A549 (cell line): Measurements from ENCODE around the gene PALM3. TPM values are rescaled to one million over a fixed set of nuclear protein-coding genes. Genes with fewer than 3 reads are reported as not detected.
A peak's percentile ranks its signal among the peaks of the same experiment; 100 is the strongest.

Experiments
- ATAC-seq, 2 experiments: fragments of 200-7000 bp in 1 of 2; fragments of >200 bp in 1 of 2; cut with Nextera tagmentation in 1 of 2; cut with Tn5 transposase in 1 of 2; 3 replicates each; pipeline versions ENCODE4 v1.8.0 to v1.9.1; 2018 to 2020; ENCODE audit warnings: mild to moderate bottlenecking in 1 of 2, moderate library complexity in 1 of 2
- CTCF ChIA-PET: fragments of 300-600 bp; sonication (Branson Sonifier 250); formaldehyde crosslinking; extraction: SDS; loops from one replicate; lab custom pipeline; 2021; ENCODE audit warnings: antibody characterized with exemption, inconsistent platforms; lab: Yijun Ruan, JAX
- POLR2A ChIA-PET: fragments of 350-600 bp; formaldehyde crosslinking; extraction: SDS; loops from one replicate; lab custom pipeline; 2021; ENCODE audit warnings: antibody characterized with exemption, inconsistent platforms; lab: Yijun Ruan, JAX
- DNase-seq, 2 experiments: peaks; one replicate each; pipeline versions ENCODE4 v3.0.0 to v3.0.0-alpha.2; 2011 to 2016; ENCODE audit warnings: low read depth in 1 of 2, low spot score in 1 of 2
- FAIRE-seq: peaks from 2 replicates; lab custom pipeline; 2011; peaks lifted over from hg19 to GRCh38; lab: Jason Lieb, UNC
- H3K27ac ChIP-seq, 2 experiments: fragments of >200 bp; sonication (Bioruptor Twin); formaldehyde crosslinking; 3 replicates each; pipeline ENCODE4 v1.5.1; 2016 to 2017
- H3K4me1 ChIP-seq: fragments of >200 bp; sonication (Bioruptor Twin); formaldehyde crosslinking; 3 replicates; pipeline ENCODE4 v1.6.1; 2016
- H3K4me2 ChIP-seq: fragments of >200 bp; sonication (Bioruptor Twin); formaldehyde crosslinking; 3 replicates; pipeline ENCODE4 v1.6.1; 2016
- H3K4me3 ChIP-seq: fragments of >200 bp; sonication (Bioruptor Twin); formaldehyde crosslinking; 3 replicates; pipeline ENCODE4 v1.5.1; 2016
- H3K9me3 ChIP-seq: fragments of >200 bp; sonication (Bioruptor Twin); formaldehyde crosslinking; 3 replicates; pipeline ENCODE4 v1.6.1; 2016
- BCL3 ChIP-seq: fragments of >200 bp; sonication (Bioruptor Twin); formaldehyde crosslinking; IDR thresholded peaks from 3 replicates; pipeline ENCODE4 v1.6.1; 2016
- BHLHE40 ChIP-seq: IDR thresholded peaks from 2 replicates; pipeline ENCODE4 v1.6.1; 2012; ENCODE audit warnings: low read depth, low read length, inconsistent platforms
- CBX2 ChIP-seq: fragments of 200-600 bp; sonication (generic); IDR thresholded peaks from 2 replicates; pipeline ENCODE4 v1.6.1; 2016; ENCODE audit warnings: low read depth, mild to moderate bottlenecking, borderline replicate concordance
- CBX8 ChIP-seq: fragments of 200-600 bp; sonication (generic); IDR thresholded peaks from 2 replicates; pipeline ENCODE4 v1.6.1; 2016
- EHMT2 ChIP-seq: fragments of 200-600 bp; sonication (generic); IDR thresholded peaks from 2 replicates; pipeline ENCODE4 v1.6.1; 2016; ENCODE audit warnings: antibody characterized with exemption, low read depth, mild to moderate bottlenecking, moderate library complexity
- GATA3 ChIP-seq: IDR thresholded peaks from 2 replicates; pipeline ENCODE4 v1.6.1; 2012; ENCODE audit warnings: borderline replicate concordance
- HOXB13 ChIP-seq: fragments of 250-450 bp; sonication (Bioruptor Pico); IDR thresholded peaks from 2 replicates; pipeline ENCODE4 v1.5.0; 2020; ENCODE audit warnings: low read depth, mild to moderate bottlenecking, moderate library complexity
- JUN ChIP-seq, 2 experiments: fragments of >200 bp; sonication (Bioruptor Twin); formaldehyde crosslinking; IDR thresholded peaks; 2 replicates in 1 of 2; 3 replicates in 1 of 2; pipeline ENCODE4 v1.6.1; 2016 to 2017
- KDM1A ChIP-seq: fragments of 200-600 bp; sonication (generic); IDR thresholded peaks from 2 replicates; pipeline ENCODE4 v1.6.1; 2016; ENCODE audit warnings: low read depth, mild to moderate bottlenecking
- MAX ChIP-seq: IDR thresholded peaks from 2 replicates; pipeline ENCODE4 v1.6.1; 2012
- MYC ChIP-seq: IDR thresholded peaks from 2 replicates; pipeline ENCODE4 v1.6.1; 2012; ENCODE audit warnings: mild to moderate bottlenecking, inconsistent platforms, low read length, improper control_type of control experiment, borderline replicate concordance
- NR3C1 ChIP-seq: fragments of >200 bp; sonication (Bioruptor Twin); formaldehyde crosslinking; IDR thresholded peaks from 3 replicates; pipeline ENCODE4 v1.6.1; 2017
- RNF2 ChIP-seq: fragments of 200-600 bp; sonication (generic); IDR thresholded peaks from 2 replicates; pipeline ENCODE4 v1.6.1; 2016; ENCODE audit warnings: low read depth, mild to moderate bottlenecking, antibody characterized with exemption, moderate library complexity, borderline replicate concordance
- SMC3 ChIP-seq: fragments of >200 bp; sonication (Bioruptor Twin); formaldehyde crosslinking; IDR thresholded peaks from 3 replicates; pipeline ENCODE4 v1.6.1; 2018; ENCODE audit warnings: inconsistent platforms
- TFCP2L1 ChIP-seq: fragments of 250-450 bp; sonication (Bioruptor Pico); IDR thresholded peaks from 2 replicates; pipeline ENCODE4 v1.5.0; 2021; ENCODE audit warnings: mild to moderate bottlenecking
- TP53 ChIP-seq: fragments of 250-450 bp; sonication (Bioruptor Pico); IDR thresholded peaks from 2 replicates; pipeline ENCODE4 v1.5.0; 2021; ENCODE audit warnings: mild to moderate bottlenecking, moderate library complexity
- WGBS: methylation state at CpG from one replicate; pipeline ENCODE4 v1.1.6; 2017; ENCODE audit errors: missing lambda C conversion rate; 5-methylcytosine and 5-hydroxymethylcytosine counted together
- polyA plus RNA-seq, 4 experiments: library from polyadenylated mRNA; depleted of rRNA in 3 of 4; stranded (reverse); fragments of >200 nt; fragmentation: RNase III in 1 of 4; extraction: RNeasy Plus Mini Kit Qiagen cat#74134 plus additional on column Dnase treatment in 1 of 4; gene quantifications; 2 replicates in 3 of 4; 3 replicates in 1 of 4; pipeline ENCODE4 v1.2.3, GENCODE V29; 2011 to 2017
- TF ChIP-seq, protein P1 (sequence below): IDR thresholded peaks from 2 replicates; pipeline ENCODE4 v1.6.1; 2012; ENCODE audit warnings: low read depth, borderline replicate concordance
- TF ChIP-seq, protein P2 (sequence below): fragments of 250-450 bp; sonication (Bioruptor Pico); IDR thresholded peaks from 2 replicates; pipeline ENCODE4 v1.5.0; 2020; ENCODE audit warnings: low read depth, mild to moderate bottlenecking, moderate library complexity
- TF ChIP-seq, protein P3 (sequence below): fragments of >200 bp; sonication (Bioruptor Twin); formaldehyde crosslinking; IDR thresholded peaks from 3 replicates; pipeline ENCODE4 v1.5.1; 2016

PALM3 gene
- polyA plus RNA-seq, 2 of the 4 experiments (the other 2 are of a cell fraction), result 0.96 to 12.1 TPM

DNA sequence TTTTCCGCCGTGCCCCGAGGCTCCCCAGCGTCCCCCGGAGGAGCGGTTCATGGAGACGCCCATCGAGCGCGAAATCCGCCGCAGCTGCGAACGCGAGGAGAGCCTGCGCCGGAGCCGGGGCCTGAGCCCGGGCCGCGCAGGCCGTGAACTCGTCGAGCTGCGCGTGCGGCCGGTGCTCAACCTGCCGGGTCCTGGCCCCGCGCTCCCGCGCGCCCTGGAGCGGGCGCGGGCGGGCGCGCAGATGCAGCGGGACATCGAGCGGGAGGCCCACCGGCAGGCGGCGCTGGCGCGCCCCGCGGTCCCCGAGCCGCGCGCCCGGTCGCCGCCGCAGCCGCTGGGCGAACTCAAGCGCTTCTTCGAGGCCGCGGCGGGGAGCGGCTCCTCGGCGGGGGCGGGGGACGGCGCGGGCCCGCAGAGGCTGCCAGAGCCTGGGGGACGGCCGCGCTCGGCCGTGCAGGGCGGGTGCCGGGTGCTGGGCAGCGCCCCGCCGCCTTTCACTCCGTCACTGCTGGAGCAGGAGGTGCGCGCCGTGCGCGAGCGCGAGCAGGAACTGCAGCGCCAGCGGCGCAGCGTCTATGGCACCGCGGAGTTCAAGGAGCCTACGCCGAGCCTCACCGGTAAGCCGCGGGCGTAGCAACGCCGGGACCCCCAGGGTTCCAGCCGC lies 11.5 kb upstream of the PALM3 start:
- peaks cover 4% of the 10 kb centered on the region; the same call in 1 of the 3 replicates for H3K4me1 ChIP-seq
- ChIA-PET POLR2A (interaction anchor here (0.7 to 1.2 kb wide), 2 partner anchors 42 to 193 kb away, joined by 3 to 4 read pairs; partner anchors contain the start of gene IL27RA), CTCF (interaction anchor here (0.5 to 5.6 kb wide), 30 partner anchors 10 to 283 kb away, joined by 3 to 93 read pairs (median 4); partner anchors contain the start of genes C19orf67, IL27RA, NANOS3 and PALM3)
- ATAC-seq, result peak; percentile 60 to 72
- H3K4me3 ChIP-seq, result peak overlapping the region; percentile 83
- H3K27ac ChIP-seq, result peak overlapping the region; percentile 94 to 99
- FAIRE-seq, result no peak
- WGBS, result no CpG with 5 or more reads among the region's 106 CpGs
- H3K4me2 ChIP-seq, result peak overlapping the region; percentile 99
- no peaks in the 10 kb centered on the region for H3K9me3 ChIP-seq
- TF ChIP-seq, protein P1, sequence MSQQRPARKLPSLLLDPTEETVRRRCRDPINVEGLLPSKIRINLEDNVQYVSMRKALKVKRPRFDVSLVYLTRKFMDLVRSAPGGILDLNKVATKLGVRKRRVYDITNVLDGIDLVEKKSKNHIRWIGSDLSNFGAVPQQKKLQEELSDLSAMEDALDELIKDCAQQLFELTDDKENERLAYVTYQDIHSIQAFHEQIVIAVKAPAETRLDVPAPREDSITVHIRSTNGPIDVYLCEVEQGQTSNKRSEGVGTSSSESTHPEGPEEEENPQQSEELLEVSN, result 0 out of 2 replicates have a peak, but pooled peaks have one; percentile 32
- TF ChIP-seq RNF2, result no peak
- TF ChIP-seq SMC3, result 0 out of 3 replicates have a peak, but pooled peaks have one; percentile 43
- TF ChIP-seq GATA3, result no peak
- peak in 1 of 2 experiments; percentile 43; a peak in 1 of 5 replicates for TF ChIP-seq JUN (IDR thresholded peaks at IDR 0.05)
- TF ChIP-seq, protein P2, sequence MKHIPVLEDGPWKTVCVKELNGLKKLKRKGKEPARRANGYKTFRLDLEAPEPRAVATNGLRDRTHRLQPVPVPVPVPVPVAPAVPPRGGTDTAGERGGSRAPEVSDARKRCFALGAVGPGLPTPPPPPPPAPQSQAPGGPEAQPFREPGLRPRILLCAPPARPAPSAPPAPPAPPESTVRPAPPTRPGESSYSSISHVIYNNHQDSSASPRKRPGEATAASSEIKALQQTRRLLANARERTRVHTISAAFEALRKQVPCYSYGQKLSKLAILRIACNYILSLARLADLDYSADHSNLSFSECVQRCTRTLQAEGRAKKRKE (CRISPR knock-in tag), result no peak
- no peak for TF ChIP-seq NR3C1
- no peak for TF ChIP-seq TP53 (CRISPR knock-in tag)
- peak; percentile 47; the same call in 1 of the 2 replicates for TF ChIP-seq MAX
- TF ChIP-seq, protein P3, sequence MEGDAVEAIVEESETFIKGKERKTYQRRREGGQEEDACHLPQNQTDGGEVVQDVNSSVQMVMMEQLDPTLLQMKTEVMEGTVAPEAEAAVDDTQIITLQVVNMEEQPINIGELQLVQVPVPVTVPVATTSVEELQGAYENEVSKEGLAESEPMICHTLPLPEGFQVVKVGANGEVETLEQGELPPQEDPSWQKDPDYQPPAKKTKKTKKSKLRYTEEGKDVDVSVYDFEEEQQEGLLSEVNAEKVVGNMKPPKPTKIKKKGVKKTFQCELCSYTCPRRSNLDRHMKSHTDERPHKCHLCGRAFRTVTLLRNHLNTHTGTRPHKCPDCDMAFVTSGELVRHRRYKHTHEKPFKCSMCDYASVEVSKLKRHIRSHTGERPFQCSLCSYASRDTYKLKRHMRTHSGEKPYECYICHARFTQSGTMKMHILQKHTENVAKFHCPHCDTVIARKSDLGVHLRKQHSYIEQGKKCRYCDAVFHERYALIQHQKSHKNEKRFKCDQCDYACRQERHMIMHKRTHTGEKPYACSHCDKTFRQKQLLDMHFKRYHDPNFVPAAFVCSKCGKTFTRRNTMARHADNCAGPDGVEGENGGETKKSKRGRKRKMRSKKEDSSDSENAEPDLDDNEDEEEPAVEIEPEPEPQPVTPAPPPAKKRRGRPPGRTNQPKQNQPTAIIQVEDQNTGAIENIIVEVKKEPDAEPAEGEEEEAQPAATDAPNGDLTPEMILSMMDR, result peak; percentile 87
- TF ChIP-seq CBX2, result no peak
- peak in 1 of 2 experiments; percentile 78 for DNase-seq

- ATAC-seq (peak; percentile 48 to 53), FAIRE-seq (no peak), DNase-seq (peak in 1 of 2 experiments; percentile 49)
- CTCF ChIA-PET, result interaction anchor here (0.5 to 5.6 kb wide), 36 partner anchors 10 to 313 kb away, joined by 3 to 93 read pairs (median 4); partner anchors contain the start of genes C19orf67, IL27RA, NANOS3 and PALM3
- WGBS, result no CpG with 5 or more reads among the region's 51 CpGs
- TF ChIP-seq EHMT2 (no peak), RNF2 (peak; percentile 74; the same call in 1 of the 2 replicates)
- Histone ChIP-seq H3K4me1 (peaks cover 4% of the 10 kb centered on the region; the same call in 1 of the 3 replicates), H3K27ac (peak within 1 kb of the TSS; percentile 94 to 99), H3K4me2 (peak within 1 kb of the TSS; percentile 99), H3K9me3 (no peaks in the 10 kb centered on the region), H3K4me3 (peak within 1 kb of the TSS; percentile 83)
- POLR2A ChIA-PET, result interaction anchor here (0.7 to 1.2 kb wide), 7 partner anchors 14 to 190 kb away, joined by 3 to 5 read pairs (median 3); partner anchors contain the start of genes ASF1B, IL27RA and RFX1
Observed at GRCh38 chr19:14072535-14073260, 10.8 kb upstream of the PALM3 start, which contains the start of gene MISP3. MISP3 (plus strand) TSS chr19:14072786; CDS start chr19:14073310, 524 bp downstream.

- POLR2A ChIA-PET, result interaction anchor here (0.7 kb wide), 1 partner anchor 29 kb away, joined by 3 read pairs; no protein-coding TSS in a partner anchor
- ATAC-seq (no peak), DNase-seq (no peak), FAIRE-seq (no peak)
- H3K4me3 ChIP-seq, result no peak overlapping the region
- no peaks in the 10 kb centered on the region for H3K9me3 ChIP-seq
- 96% methylated on average over 42 of the region's 43 CpGs for WGBS
- H3K4me1 ChIP-seq, result peaks cover 3% of the 10 kb centered on the region; the same call in 1 of the 3 replicates
- CTCF ChIA-PET, result interaction anchor here (0.8 to 5.6 kb wide), 12 partner anchors 11 to 208 kb away, joined by 3 to 93 read pairs (median 6); partner anchors contain the start of genes ASF1B, C19orf67, IL27RA and PALM3
- no peak overlapping the region for H3K4me2 ChIP-seq
- no peak overlapping the region for H3K27ac ChIP-seq
- TF ChIP-seq TFCP2L1 (CRISPR knock-in tag) (no peak), KDM1A (no peak), HOXB13 (no peak), TP53 (CRISPR knock-in tag) (no peak), MYC (no peak), CBX8 (no peak), BCL3 (no peak), BHLHE40 (no peak)
- TF ChIP-seq, protein P1, result no peak
Observed at GRCh38 chr19:14070268-14071050, 8.6 kb upstream of the PALM3 start.
